GM23338 (cell line): Measurements from ENCODE around the gene MZB1.

Experiments used
- EZH2 ChIP-seq: fragments of 200-600 bp; sonication (generic); IDR thresholded peaks from one replicate; pipeline ENCODE4 v1.8.0; 2017; ENCODE audit warnings: antibody characterized with exemption, mild to moderate bottlenecking, low read depth; ENCODE audit not compliant: unreplicated experiment
- EZH2phosphoT487 ChIP-seq: fragments of 200-600 bp; sonication (generic); IDR thresholded peaks from one replicate; pipeline ENCODE4 v1.8.1; 2018; ENCODE audit warnings: antibody characterized with exemption; ENCODE audit not compliant: unreplicated experiment
- JUNB ChIP-seq: IDR thresholded peaks from one replicate; pipeline ENCODE4 v1.6.1; 2016; ENCODE audit warnings: antibody characterized with exemption; ENCODE audit not compliant: unreplicated experiment
- TF ChIP-seq, protein P1 (sequence below), 2 experiments: fragments of 200-600 bp in 1 of 2; sonication (generic) in 1 of 2; conservative IDR thresholded peaks; 2 replicates each; pipeline versions ENCODE4 v1.5.1 to v1.6.1; 2016 to 2017; ENCODE audit warnings: antibody characterized with exemption in 2 of 2, low read depth in 2 of 2, mild to moderate bottlenecking in 2 of 2, moderate library complexity in 1 of 2

- TF ChIP-seq, protein P1, sequence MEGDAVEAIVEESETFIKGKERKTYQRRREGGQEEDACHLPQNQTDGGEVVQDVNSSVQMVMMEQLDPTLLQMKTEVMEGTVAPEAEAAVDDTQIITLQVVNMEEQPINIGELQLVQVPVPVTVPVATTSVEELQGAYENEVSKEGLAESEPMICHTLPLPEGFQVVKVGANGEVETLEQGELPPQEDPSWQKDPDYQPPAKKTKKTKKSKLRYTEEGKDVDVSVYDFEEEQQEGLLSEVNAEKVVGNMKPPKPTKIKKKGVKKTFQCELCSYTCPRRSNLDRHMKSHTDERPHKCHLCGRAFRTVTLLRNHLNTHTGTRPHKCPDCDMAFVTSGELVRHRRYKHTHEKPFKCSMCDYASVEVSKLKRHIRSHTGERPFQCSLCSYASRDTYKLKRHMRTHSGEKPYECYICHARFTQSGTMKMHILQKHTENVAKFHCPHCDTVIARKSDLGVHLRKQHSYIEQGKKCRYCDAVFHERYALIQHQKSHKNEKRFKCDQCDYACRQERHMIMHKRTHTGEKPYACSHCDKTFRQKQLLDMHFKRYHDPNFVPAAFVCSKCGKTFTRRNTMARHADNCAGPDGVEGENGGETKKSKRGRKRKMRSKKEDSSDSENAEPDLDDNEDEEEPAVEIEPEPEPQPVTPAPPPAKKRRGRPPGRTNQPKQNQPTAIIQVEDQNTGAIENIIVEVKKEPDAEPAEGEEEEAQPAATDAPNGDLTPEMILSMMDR (conservative IDR thresholded peaks at IDR 0.05; ENCODE audit: low read depth in 2 of 2) = no peak
- TF ChIP-seq JUNB (no peak), EZH2 (no peak), EZH2phosphoT487 (no peak)
These were observed 6.9 kb downstream of the MZB1 start for GRCh38 chr5:139382807-139383206.
